ENCODE measurements around the gene KDM1B.

GRCh38 chr6:18126121-18126520 lies 29.1 kb upstream of the KDM1B start:
- TF ChIP-seq CTCF (IDR thresholded peaks at IDR 0.05), result no peak
- TF ChIP-seq POLR2A (IDR thresholded peaks at IDR 0.05), result no peak
- no peak for TF ChIP-seq EP300 (IDR thresholded peaks at IDR 0.05)

Measured in ovary (tissue), 3 donors.